GM23248 (cell line): Measurements from ENCODE around the gene MAP3K13.

Source experiments
- EZH2 ChIP-seq: fragments of 200-600 bp; sonication (generic); IDR thresholded peaks from 2 replicates; pipeline ENCODE4 v1.6.1; 2018; ENCODE audit warnings: antibody characterized with exemption, mild to moderate bottlenecking; ENCODE audit not compliant: insufficient read depth, poor library complexity, severe bottlenecking
- EZH2phosphoT487 ChIP-seq: fragments of 200-600 bp; sonication (generic); IDR thresholded peaks from 2 replicates; pipeline ENCODE4 v1.6.1; 2018; ENCODE audit warnings: antibody characterized with exemption, moderate library complexity, mild to moderate bottlenecking, low read depth; ENCODE audit not compliant: insufficient read depth

GRCh38 chr3:185444329-185444728 is 81.4 kb downstream of the MAP3K13 start:
- no peak for TF ChIP-seq EZH2phosphoT487
- TF ChIP-seq EZH2, result no peak
